GM18507 (cell line): ENCODE measurements around the gene USP33.
"Not testable (repeated sequence)": the region's sequence is repeated elsewhere in the genome, so short reads cannot be mapped to it uniquely, and the experiment has no call there.

ENCODE experiments used
- DNase-seq: peaks from one replicate; pipeline ENCODE4 v3.0.0; 2011; ENCODE audit warnings: low read depth; ENCODE audit not compliant: insufficient read length; ENCODE audit errors: extremely low spot score
- FAIRE-seq: peaks from 2 replicates; lab custom pipeline; 2011; peaks lifted over from hg19 to GRCh38; lab: Jason Lieb, UNC

Gene USP33

DNA sequence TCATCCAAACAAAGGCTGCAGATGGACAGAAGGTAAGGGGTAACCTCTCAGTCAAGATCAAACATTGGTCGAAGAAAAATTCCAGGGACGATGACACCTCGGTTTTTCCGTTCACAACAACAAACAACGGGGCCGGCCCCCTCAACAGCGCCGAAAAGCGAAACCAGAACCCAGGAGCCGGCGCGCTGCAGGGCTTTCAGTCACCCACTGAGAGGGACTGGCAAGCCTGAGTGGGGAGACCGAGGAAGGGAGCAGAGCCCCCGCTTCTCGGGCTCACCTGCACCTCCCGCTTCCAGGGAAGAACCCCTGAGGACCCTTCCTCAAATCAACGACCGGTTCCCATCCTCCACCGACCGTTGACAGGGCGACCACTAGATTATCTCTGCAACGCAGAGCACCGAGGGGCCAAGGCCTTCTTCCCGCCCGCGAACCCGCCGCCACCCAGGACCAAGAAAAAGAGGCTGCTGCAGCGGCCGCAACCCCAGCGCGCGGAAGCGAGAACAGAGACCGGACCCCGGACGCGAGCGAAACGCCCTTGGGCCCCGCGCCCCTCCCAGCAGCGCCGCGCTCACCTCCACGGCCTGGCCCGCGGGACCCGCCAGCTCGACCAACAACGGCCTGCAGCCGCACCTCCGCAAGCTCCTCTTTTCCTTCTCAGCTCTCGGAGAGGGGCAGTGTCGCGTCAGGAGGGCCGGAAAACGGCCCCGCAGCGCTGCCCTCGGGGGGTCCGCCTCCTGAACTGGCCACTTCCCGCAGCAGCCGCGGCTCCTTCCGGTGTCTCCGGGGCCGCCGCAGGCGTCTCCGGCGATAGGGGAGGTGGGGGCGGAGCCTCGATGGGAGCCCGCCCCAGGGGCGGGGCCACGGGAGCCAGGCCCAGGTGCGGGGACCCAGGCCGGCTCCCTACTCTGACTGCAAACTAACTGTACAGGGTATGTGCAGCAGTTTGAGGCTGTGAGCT, at the start of gene USP33:
TSS of gene USP33 (minus strand) at position 782 of the 958 bp plus-strand sequence. CDS start 18,155 bp downstream, outside the sequence.
- FAIRE-seq (peak; percentile 84), DNase-seq (peak; percentile 80)

DNA sequence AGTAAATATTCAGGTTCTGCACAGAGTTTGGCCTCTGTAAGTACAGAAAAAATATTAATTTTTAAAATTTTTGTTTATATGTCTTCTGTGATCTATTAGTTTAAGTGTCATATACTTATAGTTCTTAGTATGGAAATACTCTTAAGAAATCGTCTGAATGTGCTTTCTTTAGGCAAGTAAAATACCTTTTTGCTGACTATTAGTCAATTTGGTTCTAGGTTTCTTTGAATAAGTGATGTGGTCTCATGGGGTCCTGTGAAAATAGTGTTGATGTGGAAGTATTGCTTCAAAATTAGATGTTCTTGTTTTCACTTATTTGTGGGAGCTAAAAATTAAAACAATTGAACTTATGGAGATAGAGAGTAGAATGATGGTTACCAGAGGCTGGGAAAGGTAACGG, 43.7 kb upstream of the USP33 start:
- DNase-seq (no peak), FAIRE-seq (no peak)

- FAIRE-seq = no peak
These were observed 42.4 kb upstream of the USP33 start for GRCh38 chr1:77802026-77802425.

GRCh38 chr1:77797991-77798390, 38.3 kb upstream of the USP33 start:
- FAIRE-seq = no peak
- DNase-seq = no peak

More at GRCh38 chr1:77802026-77802425, 42.4 kb upstream of the USP33 start:
- DNase-seq = no peak

DNA sequence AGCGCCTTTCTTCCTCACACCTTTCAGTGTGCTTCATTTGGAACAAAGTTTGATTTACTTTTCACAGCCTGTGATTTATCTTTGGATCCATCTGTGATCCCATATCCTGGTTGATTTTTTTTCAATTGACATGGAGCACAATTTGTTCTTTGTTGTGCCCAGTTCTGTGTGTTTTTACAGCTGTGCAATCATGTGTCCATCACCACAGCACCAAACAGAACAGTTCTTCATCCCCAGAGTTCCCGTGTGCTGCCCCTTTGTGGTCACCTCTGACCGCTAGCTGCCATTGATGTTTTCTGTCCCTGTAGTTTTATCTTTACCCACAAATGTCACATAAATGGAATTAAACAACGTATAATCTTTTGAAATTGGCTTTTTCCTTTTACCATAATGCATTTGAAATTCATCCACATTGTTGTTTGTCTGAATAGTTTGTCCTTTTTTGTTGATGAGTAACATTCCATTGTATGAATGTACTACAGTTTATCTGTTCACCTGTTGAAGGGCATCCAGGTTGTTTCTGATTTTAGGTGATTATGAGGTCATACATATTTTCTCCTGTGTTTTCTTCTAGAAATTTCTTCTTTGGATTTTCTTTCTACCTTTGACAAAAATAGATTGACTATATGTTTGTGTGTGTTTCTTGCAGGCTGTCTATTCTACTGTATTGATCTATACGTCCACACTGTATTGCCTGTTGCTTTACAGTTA, 37.2 kb upstream of the USP33 start:
- FAIRE-seq (no peak), DNase-seq (no peak)

DNA sequence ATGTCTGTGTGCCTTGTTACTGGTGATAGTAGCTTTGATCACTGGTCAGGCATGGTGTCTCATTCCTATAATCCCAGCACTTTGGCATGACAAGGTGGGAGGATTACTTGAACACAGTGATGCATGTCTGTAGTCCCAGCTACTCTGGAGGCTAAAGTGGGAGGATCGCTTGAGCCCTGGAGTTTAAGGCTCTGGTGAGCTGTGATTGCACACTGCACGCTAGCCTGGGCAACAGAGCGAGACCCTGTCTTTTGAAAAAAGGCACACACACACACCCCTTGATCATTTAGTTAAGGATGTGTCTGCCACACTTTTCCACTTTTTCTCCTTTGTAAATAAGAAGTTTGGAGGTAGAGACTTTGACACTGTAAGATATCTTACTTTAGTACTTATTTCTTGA, 34.9 kb upstream of the USP33 start:
- DNase-seq (no peak), FAIRE-seq (no peak)

- DNase-seq, FAIRE-seq: not testable (repeated sequence)
These were observed 26.6 kb upstream of the USP33 start for GRCh38 chr1:77786093-77786741.

DNA sequence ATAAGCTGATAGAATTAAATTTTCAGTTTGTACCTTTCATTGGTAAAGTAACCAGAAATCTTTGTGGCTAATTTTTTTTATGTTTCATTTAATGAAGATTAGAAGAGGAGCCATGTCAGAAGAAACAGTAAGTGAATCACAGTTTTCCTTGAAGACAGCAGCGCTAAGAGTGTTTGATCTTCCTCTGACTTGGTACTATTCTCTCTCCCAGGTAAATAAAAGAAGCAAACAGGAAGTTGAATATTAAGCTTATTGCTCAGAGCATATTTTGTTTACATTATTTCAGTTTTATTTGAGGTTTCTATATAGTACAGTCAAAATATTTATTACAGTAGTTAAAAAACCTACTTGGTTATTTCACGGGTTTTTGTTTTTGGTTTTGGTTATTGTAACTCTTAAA, 23.5 kb upstream of the USP33 start:
- no peak for FAIRE-seq
- no peak for DNase-seq

DNA sequence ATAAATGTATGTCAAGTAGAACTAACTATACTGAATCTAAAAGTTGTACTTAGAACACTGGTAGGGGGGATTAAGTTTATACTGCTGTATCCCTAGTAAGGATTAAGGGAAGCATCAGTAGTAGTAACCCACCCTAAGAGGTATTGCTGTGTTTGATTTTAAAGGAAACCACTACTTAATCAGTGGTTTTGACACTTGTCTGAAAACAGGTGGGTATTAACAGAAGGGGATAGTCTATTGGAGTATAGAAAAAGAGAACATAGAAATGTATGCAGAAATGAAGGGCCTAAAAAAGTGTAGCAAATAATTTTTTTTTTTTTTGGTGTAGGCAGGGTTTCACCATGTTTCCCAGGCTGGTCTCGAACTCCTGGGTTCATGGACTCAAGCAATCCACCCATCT, 22.0 kb upstream of the USP33 start:
- peak; percentile 54 for FAIRE-seq

GRCh38 chr1:77779529-77780281, 20.1 kb upstream of the USP33 start, which contains the start of gene MIGA1:
TSS of gene MIGA1 (plus strand) at chr1:77779649. CDS start at chr1:77783253, 3,604 bp downstream.
- FAIRE-seq (peak; percentile 93), DNase-seq (peak; percentile 75)

More for the DNA sequence above, 22.0 kb upstream of the USP33 start:
- DNase-seq = no peak

DNA sequence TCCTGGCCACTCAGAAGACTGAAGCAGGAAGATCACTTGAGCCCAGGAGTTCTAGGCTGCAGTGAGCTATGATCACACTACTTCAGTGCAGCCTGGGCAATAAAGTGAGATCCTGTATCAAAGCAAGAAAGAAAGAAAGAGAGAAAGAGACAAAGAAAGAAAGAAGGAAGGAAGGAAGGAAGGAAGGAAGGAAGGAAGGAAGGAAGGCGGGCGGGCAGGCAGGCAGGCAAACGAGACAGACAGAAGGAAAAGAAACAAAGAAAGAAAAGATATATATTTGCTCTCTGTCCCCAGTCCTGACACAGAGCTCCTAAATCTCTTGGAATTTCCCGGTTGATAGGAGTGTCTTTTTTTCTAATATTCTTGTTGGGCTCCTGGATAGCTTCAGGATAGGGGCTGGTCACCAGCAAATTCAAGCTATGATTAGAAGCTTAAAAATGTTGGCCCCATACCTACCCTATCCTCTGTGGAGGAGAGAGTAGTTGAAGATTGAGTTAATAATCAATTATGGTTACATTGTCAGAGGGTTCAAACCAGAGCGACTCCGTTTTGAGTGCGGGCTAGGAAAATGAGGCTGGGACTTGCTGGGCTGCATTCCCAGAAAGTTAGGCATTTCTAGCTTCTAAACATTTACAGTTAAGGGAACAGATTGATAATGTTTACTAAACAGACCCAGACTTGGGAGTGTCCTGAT, 16.5 kb upstream of the USP33 start:
- FAIRE-seq = no peak
- no peak for DNase-seq

DNA sequence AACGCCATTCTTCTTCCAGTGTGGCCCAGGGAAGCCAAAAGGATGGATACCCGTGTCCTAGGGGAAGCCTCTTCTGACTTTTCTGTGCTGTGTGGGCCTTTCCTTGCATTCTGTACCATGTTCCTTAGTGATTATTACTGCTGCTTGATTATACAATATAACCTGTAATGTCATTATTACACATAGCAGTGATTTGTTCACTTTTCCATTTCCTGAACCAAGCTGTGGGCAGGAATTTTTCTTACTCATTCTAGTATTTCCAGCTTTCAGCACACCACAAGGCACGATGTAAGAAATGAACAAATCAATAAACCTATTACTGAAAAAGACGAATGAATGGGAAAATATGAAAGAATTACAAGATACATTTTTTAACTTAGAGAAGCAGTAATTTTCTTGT, 8.4 kb upstream of the USP33 start:
- FAIRE-seq (no peak), DNase-seq (no peak)

DNA sequence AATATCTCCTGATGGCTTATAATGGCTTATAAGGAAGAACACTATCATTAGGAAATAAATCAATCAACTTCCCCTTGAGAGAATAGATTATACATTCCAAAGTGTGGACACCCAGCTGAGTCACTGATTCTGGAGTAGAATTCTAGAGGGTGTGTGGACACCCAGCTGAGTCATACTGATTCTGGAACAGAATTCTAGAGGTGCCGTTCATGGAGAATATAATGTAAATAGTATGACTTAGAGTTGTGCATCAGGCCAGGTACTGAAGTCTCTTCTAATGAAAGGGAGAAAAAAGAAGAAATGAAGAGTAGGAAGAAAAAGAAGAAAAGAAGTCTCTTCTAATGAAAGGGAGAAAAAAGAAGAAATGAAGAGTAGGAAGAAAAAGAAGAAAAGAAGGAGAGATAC, 2.4 kb upstream of the USP33 start:
- DNase-seq = no peak
- no peak for FAIRE-seq

GRCh38 chr1:77757603-77758002, 2.0 kb downstream of the USP33 start:
- FAIRE-seq (no peak), DNase-seq (no peak)

DNA sequence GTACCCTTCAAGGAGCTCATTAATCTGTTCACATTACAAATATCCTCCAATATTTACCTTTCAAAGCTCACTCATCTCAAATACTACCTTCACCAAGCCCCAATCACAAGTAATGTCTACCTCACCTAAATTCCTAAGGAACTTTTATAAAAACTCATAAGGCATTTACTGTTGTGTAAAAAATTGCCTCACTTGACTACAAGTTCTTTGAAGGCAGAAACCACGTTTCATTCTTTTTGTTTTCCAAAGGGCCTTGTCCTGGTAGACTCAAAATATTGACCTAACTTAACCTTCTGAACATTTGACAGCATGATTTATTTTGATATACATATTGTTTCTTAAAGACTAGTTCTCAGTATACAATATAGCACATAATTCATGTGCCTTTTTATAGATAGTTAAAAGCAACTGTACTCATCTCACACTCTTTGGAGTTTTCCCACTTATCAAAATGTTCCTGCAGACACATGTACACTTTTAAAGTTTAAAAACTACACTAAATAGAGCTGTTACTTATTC, 2.5 kb downstream of the USP33 start:
- DNase-seq (no peak), FAIRE-seq (peak; percentile 60)

DNA sequence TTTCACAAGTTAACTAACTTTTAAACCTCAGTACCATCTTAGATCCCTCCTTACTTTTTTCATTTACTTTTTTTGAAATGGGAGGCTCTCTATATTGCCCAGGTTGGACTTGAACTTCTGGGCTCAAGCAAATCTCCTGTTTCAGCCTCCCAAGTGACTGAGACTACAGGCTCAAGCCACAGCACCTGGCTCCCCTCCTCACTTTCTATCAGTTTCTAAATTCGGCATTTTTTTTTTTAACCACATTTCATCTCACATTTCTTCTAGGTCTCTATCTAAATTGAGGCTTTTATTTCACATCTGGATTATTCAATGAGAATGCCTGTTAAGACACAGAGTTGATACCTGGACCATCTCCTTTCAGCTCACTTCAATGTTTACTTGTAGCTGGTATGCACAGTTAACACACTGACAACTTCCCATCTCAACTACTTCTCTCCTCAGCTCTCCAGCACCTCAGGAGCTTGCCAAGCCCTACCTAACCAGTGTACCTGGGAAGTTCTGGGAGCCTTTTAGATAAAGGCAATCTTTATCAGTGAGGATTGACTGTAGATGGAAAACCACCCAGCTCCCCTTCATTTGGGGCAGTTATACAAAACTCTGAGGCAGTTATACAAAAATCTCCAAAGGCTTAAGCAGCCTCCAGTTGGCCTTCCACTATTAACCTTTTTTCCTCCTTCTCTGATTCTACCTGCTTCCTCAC, 3.4 kb downstream of the USP33 start:
- no peak for DNase-seq

GRCh38 chr1:77749489-77749888, 10.2 kb downstream of the USP33 start:
- not testable (repeated sequence) for DNase-seq, FAIRE-seq

More for the DNA sequence above, 3.4 kb downstream of the USP33 start:
- FAIRE-seq = peak; percentile 54

DNA sequence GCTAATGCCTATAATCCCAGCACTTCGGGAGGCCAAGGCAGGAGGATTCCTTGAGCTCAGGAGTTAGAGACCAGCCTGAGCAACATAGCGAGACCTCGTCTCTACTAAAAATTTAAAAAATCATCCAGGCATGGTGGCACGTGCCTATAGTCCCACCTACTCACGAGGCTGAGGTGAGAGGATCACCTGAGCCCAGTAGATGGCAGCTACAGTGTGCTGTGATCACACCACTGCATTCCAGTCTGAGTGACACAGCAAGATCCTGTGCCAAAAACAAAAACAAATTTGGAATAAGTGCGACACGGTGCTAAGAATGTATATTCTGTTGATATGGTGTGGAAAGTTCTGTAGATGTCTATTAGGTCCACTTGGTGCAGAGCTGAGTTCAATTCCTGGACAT, 15.1 kb downstream of the USP33 start:
- DNase-seq (no peak), FAIRE-seq (no peak)
